Cardiac septum (tissue), 1 donor: ENCODE measurements around the gene EVPLL. TPM values are rescaled to one million over a fixed set of nuclear protein-coding genes. Genes with fewer than 3 reads are reported as not detected.
A peak's percentile ranks its signal among the peaks of the same experiment; 100 is the strongest.
"Not testable (repeated sequence)": the region's sequence is repeated elsewhere in the genome, so short reads cannot be mapped to it uniquely, and the experiment has no call there.

Source experiments
- DNase-seq: peaks from one replicate; pipeline ENCODE4 v3.0.0-alpha.2; 2020; ENCODE audit warnings: low spot score
- intact Hi-C: fragments of 100-400 bp; cut with DNase I; formaldehyde crosslinking; loops from one replicate; pipeline ENCODE4 v1.14.0; 2022
- long read RNA-seq: library from polyadenylated mRNA; unstranded; transcript quantifications from one replicate; pipeline ENCODE4 v2.0.0, GENCODE V29; 2021
- total RNA-seq: library from RNA; stranded (reverse); fragmentation: NEBNext Ultra II Directional; extraction: Animal tissue kit (Norgen Biotek cat#: 25700); gene quantifications from one replicate; pipeline ENCODE4 v1.2.1, GENCODE V29; 2021
- donor health status: DM: no; HTN: no; CAD: no.

The EVPLL gene
- total RNA-seq: not detected
- long read RNA-seq: 0 reads

DNA sequence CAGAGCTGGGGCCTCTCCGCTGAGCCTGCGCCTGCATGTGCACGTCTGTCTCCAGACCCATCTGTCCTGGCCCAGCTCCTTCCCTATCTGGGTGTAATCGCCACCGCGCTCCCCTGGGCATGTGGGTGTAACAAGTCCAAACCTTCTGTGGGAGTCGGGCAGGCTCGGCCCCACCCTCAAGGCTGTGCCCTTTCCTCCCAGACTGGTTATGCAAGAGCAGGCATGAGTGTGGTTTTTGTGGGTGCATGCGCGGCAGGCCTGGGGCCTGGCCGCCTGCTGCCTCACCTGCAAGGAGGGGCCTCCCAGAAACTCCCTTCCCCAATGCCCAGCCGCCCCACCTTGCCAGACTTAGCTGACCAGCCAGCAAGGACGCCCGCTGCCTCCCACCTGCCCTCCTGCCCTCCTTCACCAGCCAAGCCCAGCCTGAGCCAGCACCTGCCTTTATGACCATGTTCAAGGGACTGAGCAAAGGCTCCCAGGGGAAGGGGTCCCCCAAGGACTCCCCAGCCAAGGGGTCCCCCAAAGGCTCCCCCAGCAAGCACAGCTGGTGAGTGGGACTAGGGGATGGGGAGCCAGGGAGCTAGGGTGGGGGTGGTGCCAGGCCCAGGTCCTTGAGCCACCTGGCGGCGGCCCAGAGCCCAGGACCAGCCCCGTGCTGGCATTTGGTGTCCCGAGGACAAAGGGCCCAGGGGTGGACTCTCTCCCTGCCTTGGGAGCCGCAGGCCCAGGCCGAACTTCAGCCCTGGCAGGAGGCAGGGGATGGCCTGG is at the start of gene EVPLL:
Gene EVPLL (plus strand): TSS at position 342 of the 768 bp plus-strand sequence. CDS start 3,160 bp downstream, outside the sequence.
- no peak for DNase-seq
- intact Hi-C loops: no loop called here

DNA sequence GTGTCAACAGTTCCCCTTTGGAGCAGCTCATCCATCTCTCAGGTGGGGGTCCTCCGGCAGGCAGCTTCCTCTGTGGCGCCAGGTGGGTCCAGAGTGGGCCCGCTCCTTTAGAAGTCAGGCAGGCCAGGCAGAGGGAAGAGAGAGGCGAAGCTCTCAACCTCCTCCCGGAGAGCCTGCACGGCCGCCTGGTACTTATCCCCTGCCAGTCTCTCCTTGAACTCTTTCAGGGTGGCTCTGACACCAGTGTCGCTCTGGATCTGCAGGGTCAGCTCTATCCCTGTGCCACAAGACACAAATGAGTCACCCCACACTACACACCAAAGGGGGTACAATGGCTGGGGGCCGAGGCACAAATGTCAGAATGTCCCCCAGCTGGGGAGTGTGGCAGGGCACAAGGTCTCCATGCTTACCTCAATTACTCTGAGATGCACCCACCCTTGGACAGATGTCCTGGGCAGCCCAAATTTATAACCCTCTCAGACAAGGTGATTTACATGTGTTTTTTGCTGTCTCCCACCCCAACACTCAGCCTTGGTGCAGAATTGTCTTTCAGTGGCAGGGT is 48.9 kb upstream of the EVPLL start:
- no peak for DNase-seq
- intact Hi-C loops: no loop called here

DNA sequence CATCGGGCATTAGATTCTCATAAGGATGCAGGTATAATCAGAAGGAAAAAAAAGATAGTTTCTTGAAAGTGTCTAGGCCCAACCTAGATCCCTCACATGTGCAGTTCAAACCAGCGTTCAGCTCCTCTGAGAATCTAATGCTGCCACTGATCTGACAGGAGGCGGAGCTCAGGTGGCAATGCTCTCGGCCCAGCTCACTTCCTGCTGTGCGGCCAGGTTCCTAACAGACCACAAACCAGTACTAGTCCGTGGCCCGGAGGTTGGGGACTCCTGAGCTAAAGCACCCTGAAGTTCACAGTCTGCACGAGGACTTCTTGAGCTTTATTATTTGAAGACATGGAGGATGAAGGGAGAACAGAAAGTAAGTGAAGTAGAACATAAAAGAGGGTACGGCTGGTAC is 45.7 kb upstream of the EVPLL start:
- no peak for DNase-seq
- intact Hi-C loops: no loop called here

DNA sequence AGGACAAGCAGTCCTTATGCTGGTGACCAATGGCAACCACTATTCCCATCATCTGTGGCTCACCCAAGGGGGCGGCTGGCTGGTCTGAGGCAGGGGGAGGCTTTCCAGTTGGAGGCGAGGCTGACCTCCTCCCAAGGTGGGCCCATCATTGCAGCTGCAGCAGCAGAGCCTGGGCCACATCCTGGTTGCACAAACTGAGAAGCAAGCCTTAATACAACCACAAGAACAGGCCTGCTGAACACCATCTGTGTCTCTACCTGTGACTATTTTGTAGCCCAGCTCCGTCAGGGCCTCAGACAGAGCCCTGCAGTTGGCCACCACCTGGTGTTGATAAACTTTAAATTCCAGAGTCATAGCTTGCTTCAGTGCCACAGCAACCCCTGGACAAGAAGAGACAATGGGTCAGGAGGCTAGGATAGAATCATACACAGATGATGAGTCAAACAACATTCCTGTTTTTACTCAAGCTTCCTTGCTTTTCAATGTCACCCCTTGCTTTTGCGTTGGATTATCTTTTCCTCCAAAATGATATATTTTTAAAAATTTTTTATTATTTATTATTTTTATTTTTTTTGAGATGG is 44.6 kb upstream of the EVPLL start:
- intact Hi-C loops: no loop called here
- DNase-seq: no peak

DNA sequence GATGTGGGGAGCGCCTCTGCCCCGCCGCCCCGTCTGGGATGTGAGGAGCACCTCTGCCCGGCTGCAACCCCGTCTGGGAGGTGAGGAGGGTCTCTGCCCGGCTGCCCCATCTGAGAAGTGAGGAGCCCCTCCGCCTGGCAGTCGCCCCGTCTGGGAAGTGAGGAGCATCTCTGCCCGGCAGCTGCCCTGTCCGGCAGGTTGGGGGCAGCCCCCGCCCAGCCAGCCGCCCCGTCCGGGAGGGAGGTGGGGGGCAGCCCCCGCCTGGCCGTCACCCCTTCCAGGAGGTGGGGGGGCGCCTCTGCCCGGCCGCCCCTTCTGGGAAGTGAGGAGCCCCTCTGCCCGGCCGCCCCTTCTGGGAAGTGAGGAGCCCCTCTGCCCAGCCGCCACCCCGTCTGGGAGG is 39.4 kb upstream of the EVPLL start:
- intact Hi-C loops, DNase-seq: not testable (repeated sequence)

DNA sequence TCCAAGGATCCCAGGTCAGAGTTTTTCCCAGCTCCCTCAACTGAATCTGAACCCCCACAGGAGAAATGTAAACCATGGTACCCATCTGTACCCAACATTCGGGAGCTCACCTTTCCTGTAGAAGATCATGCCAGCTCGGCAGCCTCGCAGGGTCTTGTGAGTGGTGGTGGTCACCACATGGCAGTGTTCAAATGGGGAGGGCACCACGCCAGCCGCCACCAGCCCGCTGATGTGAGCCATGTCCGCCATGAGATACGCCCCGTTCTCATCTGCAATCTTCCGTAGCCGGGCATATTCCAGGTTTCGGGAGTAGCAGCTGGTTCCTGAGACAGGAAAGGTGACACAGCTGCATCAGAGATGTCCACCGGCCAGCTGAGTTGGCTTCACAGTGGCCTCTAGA is 37.6 kb upstream of the EVPLL start:
- DNase-seq: no peak
- intact Hi-C loops: no loop called here

DNA sequence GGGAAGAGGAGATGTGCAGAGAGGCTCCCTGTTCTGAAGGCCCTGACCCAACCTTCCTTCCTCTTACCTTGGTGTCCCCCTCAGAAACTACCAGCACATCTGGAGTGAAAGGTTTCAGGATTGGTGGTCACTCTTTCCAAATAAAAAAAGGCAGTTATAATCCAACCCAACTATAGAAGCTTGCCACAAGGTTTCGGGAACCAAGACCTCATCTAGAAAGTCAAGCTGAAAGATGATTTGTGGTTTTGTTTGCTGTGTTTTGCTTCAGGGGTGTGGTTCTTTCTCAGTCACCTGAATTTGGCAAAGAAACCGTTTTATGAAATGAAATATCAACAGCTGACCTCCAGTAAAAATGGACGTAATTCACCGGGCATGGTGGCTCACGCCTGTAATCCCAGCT is 33.6 kb upstream of the EVPLL start:
- intact Hi-C loops: no loop called here
- DNase-seq: no peak

DNA sequence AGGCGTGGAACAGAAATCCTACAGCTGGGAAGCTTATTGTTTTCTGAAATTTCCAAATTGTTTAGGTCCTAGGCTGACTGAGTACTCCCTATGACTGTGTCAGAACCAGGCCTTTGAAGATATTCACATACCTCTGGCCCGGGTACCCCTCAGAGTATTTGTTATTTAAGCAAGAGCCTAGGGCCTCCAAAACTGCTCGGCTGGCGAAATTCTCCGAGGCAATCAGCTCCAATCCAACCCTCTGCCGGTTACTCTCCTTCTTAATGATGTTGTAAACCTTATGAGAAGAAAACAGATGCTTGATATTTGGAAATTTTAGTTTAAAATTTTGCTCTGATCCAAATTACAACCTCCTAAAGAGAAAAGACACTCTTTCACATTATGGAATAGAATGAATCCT is 24.0 kb upstream of the EVPLL start:
- intact Hi-C loops: no loop called here
- DNase-seq: no peak

DNA sequence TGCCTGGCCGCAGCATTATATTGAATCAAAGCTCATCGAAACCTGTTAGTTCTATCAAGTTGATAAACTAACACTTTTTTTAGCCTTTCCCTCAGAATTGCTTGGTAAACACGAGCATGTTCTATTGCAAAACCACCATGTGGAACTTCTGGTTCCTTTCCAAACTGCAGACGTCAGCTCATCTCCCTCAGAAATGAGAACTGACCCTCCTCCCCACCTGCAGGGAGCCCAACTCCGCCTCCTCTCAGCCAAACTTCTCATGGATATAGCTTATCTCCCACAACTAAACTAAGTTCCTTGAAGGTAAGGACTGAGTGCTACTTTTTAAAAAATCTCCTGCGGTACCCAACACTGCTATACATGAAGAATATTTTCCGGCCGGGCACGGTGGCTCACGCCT is 21.0 kb upstream of the EVPLL start:
- no peak for DNase-seq
- intact Hi-C loops: no loop called here

DNA sequence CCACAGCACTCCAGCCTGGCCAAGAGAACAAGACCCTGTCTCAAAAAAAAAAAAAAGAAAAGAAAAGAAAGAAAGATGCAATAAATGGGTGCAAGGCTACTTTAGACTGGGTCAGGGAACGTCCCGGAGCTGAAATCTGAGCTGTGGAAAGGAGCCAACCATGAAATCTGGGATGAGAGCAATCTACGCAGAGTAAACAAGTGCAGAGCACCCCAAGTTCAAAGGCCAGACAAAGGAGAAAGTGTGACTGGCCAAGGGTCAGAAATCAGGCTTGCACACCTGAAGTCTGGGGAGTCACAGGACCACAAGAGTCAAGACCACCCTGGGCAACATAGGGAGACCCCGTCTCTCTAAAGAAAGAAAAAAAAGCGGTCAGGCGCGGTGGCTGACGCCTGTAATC is 17.1 kb upstream of the EVPLL start:
- intact Hi-C loops: loop anchor here (5.0 kb wide), 1 partner anchor 43 kb away; the partner anchor contains the start of gene SMCR8
- no peak for DNase-seq

DNA sequence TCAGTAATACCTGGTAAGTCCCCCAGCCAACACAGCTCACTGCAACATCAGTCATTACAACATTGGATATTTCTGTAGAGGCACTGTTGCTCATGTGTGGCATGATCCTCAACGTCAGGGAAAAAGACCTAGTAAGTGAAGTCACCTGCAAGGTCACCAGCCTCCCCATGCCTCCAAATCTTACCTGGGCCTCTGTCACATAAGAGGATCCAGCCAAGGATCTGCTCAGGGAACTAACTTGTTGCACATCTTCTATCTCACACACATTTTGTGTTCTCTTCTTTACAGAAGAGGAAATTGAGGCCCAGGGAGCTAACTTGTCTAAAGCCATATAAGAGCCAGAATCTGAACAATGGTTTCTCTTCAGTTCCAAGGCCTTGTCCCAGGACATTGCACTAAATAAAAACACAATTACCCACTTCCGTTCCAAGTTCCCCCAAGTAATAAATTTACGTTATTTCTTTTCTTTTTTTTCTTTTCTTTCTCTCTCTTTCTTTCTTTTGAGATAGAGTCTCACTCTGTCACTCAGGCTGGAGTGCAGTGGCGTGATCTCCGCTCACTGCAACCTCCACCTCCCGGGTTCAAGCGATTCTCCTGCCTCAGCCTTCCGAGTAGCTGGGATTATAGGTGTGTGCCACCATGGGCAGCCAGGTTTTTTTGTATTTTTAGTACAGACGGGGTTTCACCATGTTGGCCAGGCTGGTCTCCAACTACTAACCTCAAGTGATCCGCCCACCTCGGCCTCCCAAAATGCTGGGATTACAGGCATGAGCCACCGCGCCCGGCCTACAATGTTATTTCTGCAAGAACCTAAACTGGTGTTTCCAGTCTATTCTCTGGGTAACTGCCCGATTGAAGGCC is 15.5 kb upstream of the EVPLL start:
- DNase-seq: no peak
- intact Hi-C loops: loop anchor here (5.0 kb wide), 1 partner anchor 45 kb away; the partner anchor contains the start of gene SMCR8

DNA sequence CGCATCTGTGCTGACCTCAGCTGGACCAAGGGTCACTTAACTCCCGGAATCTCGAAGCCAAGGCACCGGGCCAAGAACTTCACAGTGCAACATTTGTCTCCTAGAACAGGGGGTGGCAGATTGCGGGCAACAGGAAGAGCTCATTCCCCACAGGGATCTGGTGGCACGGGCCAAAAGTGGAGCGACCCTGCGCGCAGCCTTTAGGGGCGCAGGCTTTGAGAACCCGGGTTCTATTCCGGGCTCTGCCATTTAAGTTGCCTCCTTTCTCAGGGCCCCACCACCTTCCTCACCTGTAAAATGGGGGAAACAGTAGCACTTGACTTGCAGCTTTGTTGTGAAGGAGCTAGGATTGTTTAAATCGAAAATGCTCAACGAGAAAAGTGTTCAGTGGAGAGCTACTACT is 14.9 kb upstream of the EVPLL start:
- DNase-seq: no peak
- intact Hi-C loops: loop anchor here (5.0 kb wide), 1 partner anchor 45 kb away; the partner anchor contains the start of gene SMCR8

DNA sequence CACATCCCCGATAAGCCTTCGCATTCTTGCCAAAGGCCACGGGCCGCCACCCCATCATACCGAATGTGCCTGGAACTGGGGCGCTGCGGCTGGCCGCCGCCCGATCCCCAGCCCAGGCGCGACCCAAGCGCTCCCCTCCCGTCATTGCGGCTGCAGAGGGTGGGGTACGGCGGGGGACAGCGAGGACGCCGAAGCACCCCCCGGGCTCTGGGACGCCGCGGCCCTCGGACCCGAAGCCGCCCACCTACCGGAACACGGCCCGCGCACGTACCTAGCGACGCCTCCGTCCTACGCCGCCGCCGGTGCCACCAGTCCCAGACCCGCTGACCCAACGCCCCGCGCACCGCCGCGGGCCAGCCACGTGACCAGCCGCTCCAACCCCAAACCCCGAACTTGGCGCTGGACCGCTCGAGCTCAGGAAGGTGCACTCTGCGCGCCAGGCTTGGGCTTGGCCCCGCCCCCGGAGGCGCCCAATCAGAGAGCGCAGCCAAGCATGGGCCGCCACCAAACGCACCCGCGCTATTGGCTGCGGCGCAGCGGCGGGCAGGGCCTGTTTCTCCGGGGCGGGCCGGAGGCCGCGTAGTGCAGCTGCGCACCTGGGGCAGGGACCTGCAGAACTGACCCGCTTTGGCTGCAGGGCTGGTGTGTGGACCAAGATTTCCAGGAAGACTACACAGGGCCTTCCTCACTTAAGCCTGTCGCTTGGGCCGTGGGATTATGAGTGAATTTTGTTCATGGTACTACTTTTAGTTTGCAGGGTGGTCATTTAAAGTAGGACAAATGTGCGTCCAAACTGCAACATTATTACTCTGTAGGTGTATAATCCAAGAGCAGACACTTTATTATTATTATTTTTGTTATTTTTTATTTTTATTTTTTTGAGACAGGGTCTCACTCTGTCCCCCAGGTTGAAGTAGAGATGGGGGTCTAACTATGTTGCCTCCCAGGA is 14.2 kb upstream of the EVPLL start, which contains the start of gene SHMT1:
Gene SHMT1 (minus strand): TSS at position 450 of the 949 bp plus-strand sequence. CDS start 7,569 bp downstream, outside the sequence.
- intact Hi-C loops: loop anchor here (5.0 kb wide), 1 partner anchor 46 kb away; the partner anchor contains the start of gene SMCR8
- DNase-seq: peak; percentile 96

DNA sequence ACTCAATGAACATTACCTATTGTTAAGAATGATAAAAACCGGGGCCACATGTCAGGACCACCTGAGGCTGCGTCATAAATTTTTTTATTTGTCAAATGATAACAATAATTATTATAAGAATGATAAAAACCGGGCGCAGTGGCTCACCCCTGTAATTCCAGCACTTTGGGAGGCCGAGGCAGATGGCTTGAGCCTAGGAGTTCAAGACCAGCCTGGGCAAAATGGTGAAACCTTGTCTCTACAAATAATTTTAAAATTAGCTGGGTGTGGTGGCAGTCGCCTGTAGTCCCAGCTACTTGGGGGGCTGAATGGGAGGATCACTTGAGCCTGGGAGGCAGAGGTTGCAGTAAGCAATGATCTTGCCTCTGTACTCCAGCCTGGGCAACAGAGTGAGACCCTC is 13.4 kb upstream of the EVPLL start:
- DNase-seq: no peak
- intact Hi-C loops: loop anchor here (5.0 kb wide), 1 partner anchor 47 kb away; the partner anchor contains the start of gene SMCR8

DNA sequence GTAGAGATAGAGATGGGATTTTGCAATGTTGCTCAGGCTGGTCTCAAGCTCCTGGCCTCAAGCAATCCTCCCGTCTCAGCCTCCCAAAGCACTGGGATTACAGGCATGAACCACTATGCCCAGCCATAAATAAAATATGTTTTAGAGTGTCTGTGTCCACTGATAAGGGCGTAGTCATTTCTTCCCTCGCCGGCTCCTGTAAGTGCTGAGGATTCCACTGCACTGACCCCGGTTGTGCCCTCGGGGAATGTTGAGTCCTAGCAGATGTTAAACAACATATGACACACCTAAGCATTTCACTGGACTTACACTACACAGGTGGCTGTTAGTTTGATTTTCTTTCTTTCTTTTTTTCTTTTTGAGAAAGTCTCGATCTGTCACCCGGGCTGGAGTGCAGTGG is 8.6 kb upstream of the EVPLL start:
- no peak for DNase-seq
- intact Hi-C loops: no loop called here

DNA sequence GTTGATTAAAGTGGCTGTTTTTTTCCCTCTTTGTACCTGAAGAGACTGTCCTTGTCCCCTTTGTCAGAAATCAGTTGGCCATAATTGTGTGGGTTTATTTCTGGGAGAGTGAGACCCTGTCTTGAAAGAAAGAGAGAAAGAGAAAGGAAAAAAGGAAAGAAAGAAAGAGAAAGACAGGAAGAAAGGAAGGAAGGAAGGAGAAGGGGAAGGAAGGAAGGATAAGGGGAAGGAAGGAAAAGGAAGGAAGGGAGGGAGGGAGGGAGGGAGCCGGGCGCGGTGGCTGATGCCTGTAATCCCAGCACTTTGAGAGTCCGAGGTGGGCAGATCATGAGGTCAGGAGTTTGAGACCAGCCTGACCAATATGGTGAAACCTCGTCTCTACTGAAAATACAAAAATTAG is 6.8 kb upstream of the EVPLL start:
- intact Hi-C loops: no loop called here
- no peak for DNase-seq

DNA sequence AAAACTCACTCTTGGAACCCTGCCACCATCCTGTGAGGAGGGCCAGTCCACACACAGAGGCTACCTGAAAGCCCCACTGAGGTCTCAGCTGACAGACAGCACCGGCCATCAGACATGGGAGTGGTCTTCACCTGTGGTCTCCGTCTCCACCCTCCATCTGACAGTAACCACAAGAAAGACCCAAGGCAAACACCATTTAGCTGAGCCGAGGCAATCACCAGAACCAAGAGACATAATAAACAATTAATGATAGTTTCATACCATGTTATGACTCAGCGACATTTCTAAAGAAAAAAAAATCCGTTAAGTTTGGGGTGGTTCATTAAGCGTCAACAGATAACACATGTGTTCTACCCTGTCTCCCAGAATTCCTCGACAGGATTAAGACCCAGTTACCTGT is 6.1 kb upstream of the EVPLL start:
- DNase-seq: no peak
- intact Hi-C loops: no loop called here

DNA sequence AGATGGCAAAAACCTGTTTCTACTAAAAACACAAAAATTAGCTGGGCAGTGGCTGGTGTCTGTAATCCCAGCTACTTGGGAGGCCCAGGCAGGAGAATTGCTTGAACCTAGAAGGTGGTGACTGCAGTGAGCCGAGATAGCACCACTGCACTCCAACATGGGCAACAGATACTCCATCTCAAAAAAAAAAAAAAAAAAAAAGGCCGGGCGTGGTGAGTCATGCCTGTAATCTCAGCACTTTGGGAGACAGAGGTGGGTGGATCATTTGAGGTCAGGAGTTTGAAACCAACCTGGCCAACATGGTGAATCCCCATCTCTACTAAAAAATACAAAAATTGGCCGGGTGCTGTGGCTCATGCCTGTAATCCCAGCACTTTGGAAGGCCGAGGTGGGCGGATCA is 4.4 kb upstream of the EVPLL start:
- DNase-seq, intact Hi-C loops: not testable (repeated sequence)

DNA sequence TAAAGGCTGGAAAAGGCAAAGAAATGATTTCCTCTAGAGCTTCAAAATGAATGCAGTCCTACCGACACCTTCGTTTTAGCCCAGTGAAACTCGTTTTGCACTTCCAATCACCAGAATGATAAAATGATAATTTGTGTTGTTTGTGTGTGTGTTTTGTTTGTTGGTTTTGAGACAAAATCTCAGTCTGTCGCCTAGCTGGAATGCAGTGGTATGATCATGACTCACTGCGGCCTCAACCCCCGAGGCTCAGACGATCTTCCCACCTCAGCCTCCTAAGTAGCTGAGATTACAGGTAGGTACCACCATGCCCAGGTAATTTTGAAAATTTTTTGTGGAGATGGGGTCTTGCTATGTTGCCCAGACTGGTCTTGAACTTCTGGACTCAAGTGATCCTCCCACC is 3.4 kb upstream of the EVPLL start:
- intact Hi-C loops: no loop called here
- no peak for DNase-seq
